Esophagus muscularis mucosa (tissue), 4 donors: ENCODE measurements around the gene EML2. TPM values are rescaled to one million over a fixed set of nuclear protein-coding genes. Genes with fewer than 3 reads are reported as not detected.

Experiments
- DNase-seq: peaks from one replicate; pipeline ENCODE4 v3.0.0-alpha.2; 2017; ENCODE audit errors: extremely low spot score
- H3K27ac ChIP-seq, 4 donors: fragments of 200-600 bp; sonication (generic); replicated peaks in 1 of 4; 1 replicate in 3 of 4; 2 replicates in 1 of 4; pipeline ENCODE4 v1.5.1; 2016 to 2019; ENCODE audit warnings: mild to moderate bottlenecking in 1 of 4
- H3K27me3 ChIP-seq, 4 donors: fragments of 200-600 bp; sonication (generic); one replicate each; pipeline versions ENCODE4 v1.5.1 to v1.6.0; 2016 to 2019
- H3K36me3 ChIP-seq, 4 donors: fragments of 200-600 bp; sonication (generic); one replicate each; pipeline ENCODE4 v1.5.1; 2016 to 2019
- H3K4me1 ChIP-seq, 4 donors: fragments of 200-600 bp; sonication (generic); one replicate each; pipeline ENCODE4 v1.5.1; 2016 to 2019
- H3K4me3 ChIP-seq, 4 donors: fragments of 200-600 bp; sonication (generic); 1 replicate in 2 of 4; 2 replicates in 2 of 4; pipeline ENCODE4 v1.5.1; 2016 to 2019; ENCODE audit warnings: mild to moderate bottlenecking in 4 of 4, moderate library complexity in 1 of 4
- H3K9me3 ChIP-seq, 4 donors: fragments of 200-600 bp; sonication (generic); 1 replicate in 3 of 4; 2 replicates in 1 of 4; pipeline ENCODE4 v1.5.1; 2016 to 2019
- CTCF ChIP-seq, 3 experiments: fragments of 200-600 bp in 2 of 3; fragments of 450-650 bp in 1 of 3; sonication (generic) in 2 of 3; IDR thresholded peaks; one replicate each; pipeline ENCODE4 v1.5.1; 2017 to 2019; ENCODE audit warnings: antibody characterized with exemption in 3 of 3, mild to moderate bottlenecking in 2 of 3, moderate library complexity in 1 of 3
- EP300 ChIP-seq: sonication (generic); formaldehyde crosslinking; IDR thresholded peaks from one replicate; pipeline ENCODE4 v1.6.1; 2017; ENCODE audit warnings: antibody characterized with exemption
- POLR2A ChIP-seq: fragments of 450-650 bp; IDR thresholded peaks from one replicate; pipeline ENCODE4 v1.6.1; 2017; ENCODE audit warnings: antibody characterized with exemption, moderate library complexity, mild to moderate bottlenecking, low read depth
- POLR2AphosphoS5 ChIP-seq, 2 donors: sonication (generic); formaldehyde crosslinking; IDR thresholded peaks; one replicate each; pipeline ENCODE4 v1.6.1; 2017; ENCODE audit warnings: antibody characterized with exemption in 2 of 2
- WGBS: methylation state at CpG from one replicate; pipeline ENCODE4 v1.1.5; 2018; 5-methylcytosine and 5-hydroxymethylcytosine counted together
- intact Hi-C: fragments of 100-400 bp; cut with DNase I; formaldehyde crosslinking; loops from one replicate; pipeline ENCODE4 v1.15.1; 2023
- small RNA-seq, 3 donors: library from RNA; depleted of rRNA; stranded (forward); fragments of <200 nt; gene quantifications; one replicate each; pipeline ENCODE3, GENCODE V24; 2016
- total RNA-seq, 4 donors: library from RNA; depleted of rRNA; stranded (reverse); fragments of >200 nt; gene quantifications; one replicate each; pipeline versions ENCODE4 v1.1.0 to v1.2.1, GENCODE V29; 2016

The EML2 gene
- total RNA-seq, 4 donors from 2014 or later, result 12.0 to 28.4 (median 18.3) TPM

GRCh38 chr19:45564131-45564780 lies 74.9 kb downstream of the EML2 start:
- Histone ChIP-seq H3K27me3 (no peaks in the 10 kb centered on the region), H3K4me1 (peaks cover 2 to 26% (median 7%) of the 10 kb centered on the region in 4 donors), H3K36me3 (peaks cover 0 to 8% (median 0%) of the 10 kb centered on the region in 4 donors), H3K9me3 (no peaks in the 10 kb centered on the region), H3K27ac (no peak overlapping the region), H3K4me3 (no peak overlapping the region)
- intact Hi-C loops, result no loop called here
- no peak for DNase-seq
- WGBS, result 70% methylated on average over 5 of the region's 5 CpGs
- TF ChIP-seq CTCF (IDR thresholded peaks at IDR 0.05) (no peak), POLR2A (no peak), POLR2AphosphoS5 (IDR thresholded peaks at IDR 0.05) (no peak), EP300 (no peak)

- Histone ChIP-seq H3K27ac (no peak overlapping the region), H3K4me3 (no peak overlapping the region), H3K4me1 (peaks cover 0 to 12% (median 9%) of the 10 kb centered on the region in 4 donors), H3K27me3 (no peaks in the 10 kb centered on the region), H3K36me3 (peaks cover 0 to 5% (median 0%) of the 10 kb centered on the region in 4 donors), H3K9me3 (no peaks in the 10 kb centered on the region)
- intact Hi-C loops, result no loop called here
- no peak for DNase-seq
- WGBS, result 71% methylated on average over 11 of the region's 11 CpGs
- TF ChIP-seq EP300 (no peak), CTCF (IDR thresholded peaks at IDR 0.05) (no peak), POLR2AphosphoS5 (IDR thresholded peaks at IDR 0.05) (no peak), POLR2A (no peak)
Measured at GRCh38 chr19:45560686-45561085, 78.5 kb downstream of the EML2 start.

- peaks cover 0 to 5% (median 0%) of the 10 kb centered on the region in 4 donors for H3K36me3 ChIP-seq
- H3K4me3 ChIP-seq, result no peak overlapping the region
- no peak overlapping the region for H3K27ac ChIP-seq
- DNase-seq, result no peak
- no peaks in the 10 kb centered on the region for H3K27me3 ChIP-seq
- TF ChIP-seq POLR2AphosphoS5 (IDR thresholded peaks at IDR 0.05), result no peak
- TF ChIP-seq EP300, result no peak
- no peak for TF ChIP-seq CTCF (IDR thresholded peaks at IDR 0.05)
- no peak for TF ChIP-seq POLR2A
- H3K9me3 ChIP-seq, result no peaks in the 10 kb centered on the region
- WGBS, result 88% methylated on average over 5 of the region's 5 CpGs
- peaks cover 0 to 12% (median 9%) of the 10 kb centered on the region in 4 donors for H3K4me1 ChIP-seq
- intact Hi-C loops, result no loop called here
Measured at GRCh38 chr19:45560038-45560437, 79.2 kb downstream of the EML2 start.

Small RNA genes lying within 50 kb of the gene (small RNA-seq; reads per million reads assigned to genes)
- gene MIR642A (0 reads per million in 3 donors), gene RN7SL836P (0 to 0.17 (median 0.08) reads per million in 3 donors)

Other genes starting within 250 kb of the EML2 start
- gene PPP1R13L, start 234.3 kb downstream of the EML2 start, total RNA-seq, result 10 to 100 TPM in 2 of 4 donors, 1 to 10 TPM in 2; 4.1 to 16.8 (median 9.5) TPM
- gene POLR1G, start 232.8 kb downstream of the EML2 start, total RNA-seq, result 1 to 10 TPM; 2.9 to 8.7 (median 6.0) TPM
- gene ERCC1, start 215.5 kb downstream of the EML2 start, total RNA-seq, result 100 to 1,000 TPM in 1 of 4 donors, 10 to 100 TPM in 3; 62.8 to 102 (median 69.3) TPM
- 10 to 100 TPM in 2 of 4 donors, 1 to 10 TPM in 2; 2.2 to 25.2 (median 6.9) TPM for gene FOSB, start 171.4 kb downstream of the EML2 start, total RNA-seq
- gene RTN2, start 142.3 kb downstream of the EML2 start, total RNA-seq, result 10 to 100 TPM in 3 of 4 donors, 1 to 10 TPM in 1; 7.0 to 23.6 (median 17.2) TPM
- 1 to 10 TPM; 1.6 to 3.8 (median 3.0) TPM for gene PPM1N, start 141.0 kb downstream of the EML2 start, total RNA-seq
- 100 to 1,000 TPM; 172 to 321 (median 210) TPM for gene VASP, start 131.9 kb downstream of the EML2 start, total RNA-seq
- 10 to 100 TPM in 2 of 4 donors, 1 to 10 TPM in 2; 6.2 to 20.0 (median 13.8) TPM for gene OPA3, start 54.6 kb downstream of the EML2 start, total RNA-seq
- gene GPR4, start 37.2 kb downstream of the EML2 start, total RNA-seq, result 1 to 10 TPM in 3 of 4 donors, under 1 TPM in 1; 0.42 to 6.6 (median 4.8) TPM
- not detected for gene GIPR, start 28.8 kb upstream of the EML2 start, total RNA-seq
- gene SNRPD2, start 52.6 kb upstream of the EML2 start, total RNA-seq, result 100 to 1,000 TPM; 107 to 167 (median 139) TPM
- gene QPCTL, start 53.3 kb upstream of the EML2 start, total RNA-seq, result 1 to 10 TPM; 4.6 to 6.8 (median 6.0) TPM
- 10 to 100 TPM in 3 of 4 donors, 1 to 10 TPM in 1; 8.6 to 27.7 (median 18.2) TPM for gene FBXO46, start 91.5 kb upstream of the EML2 start, total RNA-seq
- not detected for gene MEIOSIN, start 94.0 kb upstream of the EML2 start, total RNA-seq
- 10 to 100 TPM; 18.2 to 39.9 (median 28.8) TPM for gene SIX5, start 129.9 kb upstream of the EML2 start, total RNA-seq
- gene DMPK, start 143.1 kb upstream of the EML2 start, total RNA-seq, result 100 to 1,000 TPM; 247 to 487 (median 347) TPM
- gene DMWD, start 153.4 kb upstream of the EML2 start, total RNA-seq, result 10 to 100 TPM; 56.0 to 88.7 (median 63.3) TPM
- under 1 TPM in 1 of 4 donors, not detected in 3; 0.11 TPM for gene RSPH6A, start 175.9 kb upstream of the EML2 start, total RNA-seq
- gene SYMPK, start 223.8 kb upstream of the EML2 start, total RNA-seq, result 10 to 100 TPM; 22.0 to 44.2 (median 36.6) TPM
- not detected for gene FOXA3, start 224.9 kb upstream of the EML2 start, total RNA-seq
- gene IRF2BP1, start 246.7 kb upstream of the EML2 start, total RNA-seq, result 10 to 100 TPM; 22.4 to 58.7 (median 44.2) TPM